ENCODE measurements around the gene AGPAT1.

GRCh38 chr6:32168350-32168749, 7.5 kb downstream of the AGPAT1 start:
- no peak for TF ChIP-seq GATA2 (IDR thresholded peaks at IDR 0.05; ENCODE audit: low read depth, low read length)
- no peak for TF ChIP-seq GATA3 (IDR thresholded peaks at IDR 0.05; ENCODE audit: low read depth, low read length)

Data from SH-SY5Y (cell line).